Cardiac septum (tissue), 1 donor: Measurements from ENCODE around the gene RFESD. TPM values are rescaled to one million over a fixed set of nuclear protein-coding genes. Genes with fewer than 3 reads are reported as not detected.
A peak's percentile ranks its signal among the peaks of the same experiment; 100 is the strongest.

ENCODE experiments used
- DNase-seq: peaks from one replicate; pipeline ENCODE4 v3.0.0-alpha.2; 2020; ENCODE audit warnings: low spot score
- intact Hi-C: fragments of 100-400 bp; cut with DNase I; formaldehyde crosslinking; loops from one replicate; pipeline ENCODE4 v1.14.0; 2022
- long read RNA-seq: library from polyadenylated mRNA; unstranded; transcript quantifications from one replicate; pipeline ENCODE4 v2.0.0, GENCODE V29; 2021
- total RNA-seq: library from RNA; stranded (reverse); fragmentation: NEBNext Ultra II Directional; extraction: Animal tissue kit (Norgen Biotek cat#: 25700); gene quantifications from one replicate; pipeline ENCODE4 v1.2.1, GENCODE V29; 2021
- donor health status: DM: no; HTN: no; CAD: no.

The RFESD gene
- total RNA-seq: 2.7 TPM
- long read RNA-seq, partial matches to known transcripts: 0 of 2 reads
- long read RNA-seq, other reads (novel, unspliced or antisense): 1 of 2 reads

DNA sequence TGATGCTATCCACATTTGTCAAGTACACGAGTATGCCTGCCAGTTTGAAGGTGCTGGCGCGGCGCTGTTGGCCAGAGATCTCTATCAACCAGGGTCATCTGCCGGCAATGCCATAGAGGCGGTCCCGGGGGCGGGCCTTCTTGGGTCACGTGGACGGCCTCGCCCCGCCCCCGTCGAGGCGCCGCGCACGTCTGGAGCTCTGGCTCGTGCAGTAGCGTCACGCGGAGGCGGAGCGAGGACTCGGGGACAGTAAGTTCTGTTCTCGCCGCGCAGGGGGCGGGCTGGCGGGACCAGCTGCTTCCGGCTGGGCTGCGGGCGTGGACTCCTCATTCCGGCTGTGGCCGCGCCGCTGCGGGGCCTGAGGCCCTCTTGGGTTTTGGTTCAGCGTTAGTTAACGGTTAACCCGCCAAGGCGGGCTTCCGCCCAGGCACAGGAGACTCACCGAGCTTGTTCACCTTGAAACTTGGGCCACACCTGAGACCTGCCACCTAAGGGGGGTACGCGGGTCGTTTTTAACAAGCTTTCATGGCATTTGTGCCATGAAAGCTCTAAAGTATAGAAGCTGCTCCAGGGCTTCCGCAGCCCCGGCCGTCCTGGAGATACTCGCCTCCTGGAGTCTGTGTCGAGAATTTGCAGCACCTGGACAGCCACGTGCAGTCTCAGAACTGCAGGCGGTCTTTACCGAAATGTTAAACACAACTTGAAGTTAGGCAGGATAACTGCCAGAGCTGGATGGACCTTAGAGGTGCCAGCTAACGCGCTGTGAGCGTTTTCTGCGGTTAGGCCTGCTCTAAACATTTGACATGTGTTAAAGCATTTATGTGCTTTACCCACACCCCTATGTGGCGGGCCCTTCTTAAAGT, at the start of gene RFESD:
Gene RFESD, plus strand, starts transcription at position 209 of the 863 bp plus-strand sequence. CDS start 5,495 bp downstream, outside the sequence.
- peak; percentile 98 for DNase-seq
- intact Hi-C loops: loop anchor here (5.0 to 10.0 kb wide), 5 partner anchors 86 to 958 kb away; partner anchors contain the start of genes ARSK, RHOBTB3 and SKIC3

DNA sequence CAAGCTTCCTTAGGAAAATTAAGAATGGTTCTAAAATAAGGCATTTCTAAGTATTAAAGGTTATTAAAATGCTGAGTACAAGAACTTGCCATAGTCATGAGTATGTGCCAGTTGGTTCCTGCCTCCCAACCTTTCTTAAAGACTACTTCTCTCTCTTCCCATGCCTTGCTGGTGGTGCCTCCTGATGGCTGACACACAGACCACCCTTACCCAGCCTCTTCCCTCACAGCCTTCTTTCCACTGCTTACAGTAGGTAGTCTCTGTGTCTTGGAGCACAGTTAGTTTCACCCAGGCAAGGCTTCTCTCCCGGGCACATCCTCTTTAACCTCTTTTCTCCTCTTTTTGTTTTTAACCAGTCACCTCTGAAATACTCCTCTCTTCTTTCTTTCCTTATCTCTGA, 47.3 kb upstream of the RFESD start:
- no peak for DNase-seq
- intact Hi-C loops: no loop called here

- intact Hi-C loops: no loop called here
- no peak for DNase-seq
Measured at GRCh38 chr5:95600557-95600956, 46.0 kb upstream of the RFESD start.

GRCh38 chr5:95605786-95606185, 40.8 kb upstream of the RFESD start:
- intact Hi-C loops: no loop called here
- DNase-seq: no peak

DNA sequence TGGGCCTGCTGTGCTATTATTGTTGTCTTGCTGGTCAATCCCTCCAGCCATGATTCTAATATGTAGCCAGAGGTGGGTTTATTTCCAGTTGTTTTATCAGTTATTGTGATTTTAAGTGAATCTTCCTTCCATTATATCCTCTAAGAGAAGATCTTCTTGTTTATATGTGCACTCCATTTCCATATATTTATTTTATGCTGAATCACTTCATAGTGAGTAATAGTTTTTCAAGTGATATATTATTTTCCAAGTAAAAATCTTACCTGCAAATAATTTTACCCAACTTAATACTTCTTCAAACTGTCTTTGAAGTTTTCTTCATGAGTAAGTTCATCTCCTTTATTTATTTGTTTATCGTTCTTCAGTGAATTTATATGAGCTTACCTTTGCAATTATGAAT, 40.2 kb upstream of the RFESD start:
- DNase-seq: no peak
- intact Hi-C loops: no loop called here

GRCh38 chr5:95609711-95610110, 36.9 kb upstream of the RFESD start:
- intact Hi-C loops: no loop called here
- no peak for DNase-seq

- DNase-seq: no peak
- intact Hi-C loops: no loop called here
Measured at GRCh38 chr5:95610546-95610945, 36.0 kb upstream of the RFESD start.

GRCh38 chr5:95611396-95611795, 35.2 kb upstream of the RFESD start:
- intact Hi-C loops: no loop called here
- DNase-seq: no peak

- intact Hi-C loops: no loop called here
- DNase-seq: no peak
Measured at GRCh38 chr5:95613514-95613913, 33.1 kb upstream of the RFESD start.

GRCh38 chr5:95615164-95615467, 31.5 kb upstream of the RFESD start:
- intact Hi-C loops: no loop called here
- DNase-seq: no peak

DNA sequence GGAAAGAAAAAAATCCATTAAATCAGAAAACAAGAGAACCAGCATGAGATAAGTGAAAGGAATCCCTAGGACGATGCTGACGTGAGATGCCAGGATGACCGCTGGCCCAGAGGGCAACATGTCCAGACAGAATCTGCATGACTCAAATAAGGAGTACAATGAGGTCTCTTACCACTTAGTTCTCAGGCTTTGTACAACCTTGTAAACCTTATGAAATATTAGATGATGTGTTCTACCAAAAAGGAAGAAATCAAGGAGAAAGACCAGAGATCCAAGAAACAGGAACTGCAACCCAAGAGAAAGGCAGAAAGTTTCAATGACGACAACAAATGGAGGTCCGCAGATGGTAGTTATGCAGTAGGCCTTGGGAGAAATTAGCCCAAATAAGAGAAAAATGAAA, 29.5 kb upstream of the RFESD start:
- no peak for DNase-seq
- intact Hi-C loops: no loop called here

DNA sequence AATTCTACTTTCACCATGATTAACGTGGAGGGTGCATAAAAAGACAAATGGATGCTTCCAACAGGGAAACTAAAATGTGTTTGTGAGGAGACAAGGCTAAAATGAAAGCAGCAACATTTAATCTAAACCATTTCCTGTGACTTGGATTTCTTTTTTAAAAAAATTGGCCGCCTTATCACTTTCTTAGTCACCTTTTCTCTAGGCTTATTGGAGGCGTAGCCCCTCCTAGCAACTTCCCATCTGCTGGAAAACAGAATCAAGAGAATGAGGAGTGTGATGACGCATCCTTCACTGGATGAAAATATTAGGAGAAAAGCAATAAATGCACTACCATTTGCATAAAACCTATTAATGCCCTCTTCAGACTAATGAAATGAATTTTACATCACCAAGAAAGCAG, 27.5 kb upstream of the RFESD start:
- no peak for DNase-seq
- intact Hi-C loops: no loop called here

DNA sequence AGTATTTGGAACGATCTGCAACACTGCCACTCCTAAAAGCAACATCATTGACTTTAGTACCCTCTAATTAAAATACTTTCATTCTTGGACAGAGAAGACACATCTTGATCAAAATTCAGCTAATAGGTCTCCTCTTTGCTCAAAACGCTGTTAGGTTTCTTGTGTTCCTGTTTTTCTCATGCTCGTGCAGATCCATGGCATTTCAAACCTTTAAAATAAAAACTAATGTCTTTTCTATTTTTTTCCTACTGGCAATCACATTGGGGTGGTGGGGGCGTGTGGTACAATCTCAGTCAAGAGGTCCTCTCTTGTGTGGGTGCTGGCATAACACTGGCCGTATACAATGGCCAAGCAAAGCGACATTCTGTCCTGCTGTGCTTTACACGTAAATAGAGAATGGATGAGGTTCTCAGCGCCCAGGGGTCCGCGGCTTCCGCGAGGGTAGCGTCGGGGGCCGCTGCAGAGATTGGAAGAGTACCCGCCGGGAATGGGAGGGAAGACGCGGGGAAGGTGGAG, 27.0 kb upstream of the RFESD start:
- intact Hi-C loops: no loop called here

GRCh38 chr5:95620030-95620869, 26.3 kb upstream of the RFESD start, which contains the start of gene GPR150:
TSS of gene GPR150 (plus strand) at chr5:95620087. CDS start at chr5:95620276, 189 bp downstream.
- DNase-seq: peak; percentile 79
- intact Hi-C loops: no loop called here

More for the DNA sequence above, 27.0 kb upstream of the RFESD start:
- DNase-seq: no peak

DNA sequence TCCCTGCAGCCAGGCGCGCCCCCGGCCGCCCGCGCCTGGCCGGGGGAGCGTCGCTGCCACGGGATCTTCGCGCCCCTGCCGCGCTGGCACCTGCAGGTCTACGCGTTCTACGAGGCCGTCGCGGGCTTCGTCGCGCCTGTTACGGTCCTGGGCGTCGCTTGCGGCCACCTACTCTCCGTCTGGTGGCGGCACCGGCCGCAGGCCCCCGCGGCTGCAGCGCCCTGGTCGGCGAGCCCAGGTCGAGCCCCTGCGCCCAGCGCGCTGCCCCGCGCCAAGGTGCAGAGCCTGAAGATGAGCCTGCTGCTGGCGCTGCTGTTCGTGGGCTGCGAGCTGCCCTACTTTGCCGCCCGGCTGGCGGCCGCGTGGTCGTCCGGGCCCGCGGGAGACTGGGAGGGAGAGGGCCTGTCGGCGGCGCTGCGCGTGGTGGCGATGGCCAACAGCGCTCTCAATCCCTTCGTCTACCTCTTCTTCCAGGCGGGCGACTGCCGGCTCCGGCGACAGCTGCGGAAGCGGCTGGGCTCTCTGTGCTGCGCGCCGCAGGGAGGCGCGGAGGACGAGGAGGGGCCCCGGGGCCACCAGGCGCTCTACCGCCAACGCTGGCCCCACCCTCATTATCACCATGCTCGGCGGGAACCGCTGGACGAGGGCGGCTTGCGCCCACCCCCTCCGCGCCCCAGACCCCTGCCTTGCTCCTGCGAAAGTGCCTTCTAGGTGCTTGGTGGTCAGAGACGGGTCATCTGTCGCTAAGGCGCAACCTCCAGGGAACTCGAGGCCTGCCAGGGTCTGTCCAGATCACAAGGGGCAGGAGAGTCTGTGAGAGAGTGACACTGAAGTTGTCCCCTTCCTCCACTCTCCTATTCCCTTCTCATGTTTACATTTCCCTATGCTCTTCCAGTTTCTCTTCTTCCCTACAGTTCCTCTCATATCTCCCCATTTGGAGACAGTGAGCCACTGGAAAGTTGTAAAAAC, 25.4 kb upstream of the RFESD start:
- intact Hi-C loops: no loop called here
- no peak for DNase-seq

- intact Hi-C loops: no loop called here
Measured at GRCh38 chr5:95621839-95622629, 24.5 kb upstream of the RFESD start.

DNA sequence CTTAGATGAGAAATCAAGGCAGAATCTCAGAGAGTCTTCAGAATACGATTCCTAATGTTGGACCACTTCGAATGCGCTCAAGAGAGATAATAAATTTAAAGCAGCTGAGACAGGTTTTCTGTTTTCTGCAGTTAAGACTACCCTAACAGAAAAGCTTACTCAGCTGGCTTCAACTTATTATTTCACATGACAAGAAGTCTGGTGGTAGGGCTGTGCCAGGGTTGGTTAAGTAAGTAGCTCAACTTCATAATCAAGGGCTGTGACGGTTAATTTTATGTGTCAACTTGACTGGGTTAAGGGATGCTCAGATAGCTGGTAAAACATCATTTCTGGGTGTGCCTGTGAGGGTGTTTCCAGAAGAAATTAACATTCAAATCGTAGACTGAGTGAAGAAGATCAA, 22.9 kb upstream of the RFESD start:
- intact Hi-C loops: no loop called here
- DNase-seq: no peak

More at GRCh38 chr5:95621839-95622629, 24.5 kb upstream of the RFESD start:
- DNase-seq: no peak

DNA sequence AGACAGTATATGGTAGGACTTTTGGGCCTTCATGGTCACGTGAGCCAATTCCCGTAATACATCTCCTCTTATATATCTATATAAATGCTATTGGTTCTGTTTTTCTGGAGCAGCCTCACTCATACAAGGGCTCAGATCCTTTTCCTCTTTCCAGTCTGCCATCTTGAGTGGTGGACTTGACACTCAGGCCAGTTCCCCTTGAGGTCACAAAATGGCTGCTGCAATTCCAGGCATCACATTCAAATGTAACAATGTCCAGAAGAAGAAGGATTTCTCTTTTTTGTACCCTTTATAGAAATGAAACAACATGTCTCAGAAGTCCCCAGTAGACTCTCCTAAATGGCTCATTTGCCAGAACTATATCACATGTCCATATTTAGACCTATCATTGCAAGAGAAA, 22.2 kb upstream of the RFESD start:
- intact Hi-C loops: no loop called here
- no peak for DNase-seq
